AG04450 (cell line): ENCODE data around the gene GNL1. TPM values are rescaled to one million over a fixed set of nuclear protein-coding genes. Genes with fewer than 3 reads are reported as not detected.

Experiments used
- CTCF ChIA-PET: fragments of 300-600, 350-600 bp; formaldehyde crosslinking; extraction: SDS; loops from one replicate; lab custom pipeline; 2022; ENCODE audit warnings: antibody characterized with exemption, inconsistent platforms; lab: Charles Lee
- POLR2A ChIA-PET: fragments of 350-600 bp; formaldehyde crosslinking; extraction: SDS; loops from one replicate; lab custom pipeline; 2021; ENCODE audit warnings: antibody characterized with exemption, inconsistent platforms; lab: Yijun Ruan, JAX
- DNase-seq: peaks from one replicate; pipeline ENCODE4 v3.0.0-alpha.2; 2011; ENCODE audit warnings: low read depth, low spot score
- H3K27ac ChIP-seq: one replicate; pipeline ENCODE4 v1.5.1; 2012; ENCODE audit warnings: low read depth, low read length, control low read depth
- H3K27me3 ChIP-seq: one replicate; pipeline ENCODE4 v1.6.0; 2012; ENCODE audit warnings: low read length; ENCODE audit not compliant: control insufficient read depth, insufficient read depth
- H3K4me3 ChIP-seq: 2 replicates; pipeline ENCODE4 v1.5.1; 2011; ENCODE audit warnings: mild to moderate bottlenecking, low read depth, low read length, control low read depth
- H3K9me3 ChIP-seq: 2 replicates; pipeline ENCODE4 v1.5.1; 2012; ENCODE audit warnings: low read length; ENCODE audit not compliant: control insufficient read depth, insufficient read depth
- polyA plus RNA-seq: library from polyadenylated mRNA; depleted of rRNA; stranded (reverse); fragments of >200 nt; gene quantifications from 2 replicates; pipeline ENCODE4 v1.2.3, GENCODE V29; 2011
- TF ChIP-seq, protein P1 (sequence below): IDR thresholded peaks from 2 replicates; pipeline ENCODE4 v1.5.1; 2011; ENCODE audit warnings: low read depth, low read length, control low read depth, inconsistent platforms

GNL1 gene
- polyA plus RNA-seq, 1 experiment = 41.7 TPM

GRCh38 chr6:30570740-30571074, 14.4 kb upstream of the GNL1 start:
- POLR2A ChIA-PET = interaction anchor here (0.9 to 1.8 kb wide), 8 partner anchors 14 to 120 kb away, joined by 3 to 14 read pairs (median 5); partner anchors contain the start of genes GNL1, MRPS18B, NRM and PRR3
- DNase-seq = no peak
- Histone ChIP-seq H3K27ac (peak overlapping the region; percentile 69), H3K27me3 (no peaks in the 10 kb centered on the region), H3K9me3 (no peaks in the 10 kb centered on the region), H3K4me3 (peak overlapping the region; percentile 73)
- TF ChIP-seq, protein P1, sequence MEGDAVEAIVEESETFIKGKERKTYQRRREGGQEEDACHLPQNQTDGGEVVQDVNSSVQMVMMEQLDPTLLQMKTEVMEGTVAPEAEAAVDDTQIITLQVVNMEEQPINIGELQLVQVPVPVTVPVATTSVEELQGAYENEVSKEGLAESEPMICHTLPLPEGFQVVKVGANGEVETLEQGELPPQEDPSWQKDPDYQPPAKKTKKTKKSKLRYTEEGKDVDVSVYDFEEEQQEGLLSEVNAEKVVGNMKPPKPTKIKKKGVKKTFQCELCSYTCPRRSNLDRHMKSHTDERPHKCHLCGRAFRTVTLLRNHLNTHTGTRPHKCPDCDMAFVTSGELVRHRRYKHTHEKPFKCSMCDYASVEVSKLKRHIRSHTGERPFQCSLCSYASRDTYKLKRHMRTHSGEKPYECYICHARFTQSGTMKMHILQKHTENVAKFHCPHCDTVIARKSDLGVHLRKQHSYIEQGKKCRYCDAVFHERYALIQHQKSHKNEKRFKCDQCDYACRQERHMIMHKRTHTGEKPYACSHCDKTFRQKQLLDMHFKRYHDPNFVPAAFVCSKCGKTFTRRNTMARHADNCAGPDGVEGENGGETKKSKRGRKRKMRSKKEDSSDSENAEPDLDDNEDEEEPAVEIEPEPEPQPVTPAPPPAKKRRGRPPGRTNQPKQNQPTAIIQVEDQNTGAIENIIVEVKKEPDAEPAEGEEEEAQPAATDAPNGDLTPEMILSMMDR = no peak
- CTCF ChIA-PET = interaction anchor here (1.0 to 2.1 kb wide), 6 partner anchors 26 to 88 kb away, joined by 3 to 8 read pairs (median 6); no protein-coding TSS in a partner anchor

- TF ChIP-seq, protein P1 = no peak
- Histone ChIP-seq H3K9me3 (no peaks in the 10 kb centered on the region), H3K4me3 (peak overlapping the region; percentile 73), H3K27ac (no peak overlapping the region), H3K27me3 (no peaks in the 10 kb centered on the region)
- DNase-seq = no peak
- POLR2A ChIA-PET = interaction anchor here (1.0 to 1.8 kb wide), 3 partner anchors 13 to 42 kb away, joined by 3 to 14 read pairs (median 6); partner anchors contain the start of genes GNL1 and PRR3
- CTCF ChIA-PET = interaction anchor here (1.7 to 2.1 kb wide), 4 partner anchors 25 to 87 kb away, joined by 5 to 8 read pairs (median 6); no protein-coding TSS in a partner anchor
Measured at GRCh38 chr6:30570263-30570662, 14.0 kb upstream of the GNL1 start.

GRCh38 chr6:30568245-30568644, 12.0 kb upstream of the GNL1 start:
- H3K4me3 ChIP-seq = no peak overlapping the region
- CTCF ChIA-PET = no interaction called here
- no peaks in the 10 kb centered on the region for H3K9me3 ChIP-seq
- H3K27me3 ChIP-seq = no peaks in the 10 kb centered on the region
- TF ChIP-seq, protein P1 = no peak
- no peak for DNase-seq
- no peak overlapping the region for H3K27ac ChIP-seq
- POLR2A ChIA-PET = interaction anchor here (0.7 kb wide), 1 partner anchor 243 kb away, joined by 4 read pairs; no protein-coding TSS in a partner anchor

DNA sequence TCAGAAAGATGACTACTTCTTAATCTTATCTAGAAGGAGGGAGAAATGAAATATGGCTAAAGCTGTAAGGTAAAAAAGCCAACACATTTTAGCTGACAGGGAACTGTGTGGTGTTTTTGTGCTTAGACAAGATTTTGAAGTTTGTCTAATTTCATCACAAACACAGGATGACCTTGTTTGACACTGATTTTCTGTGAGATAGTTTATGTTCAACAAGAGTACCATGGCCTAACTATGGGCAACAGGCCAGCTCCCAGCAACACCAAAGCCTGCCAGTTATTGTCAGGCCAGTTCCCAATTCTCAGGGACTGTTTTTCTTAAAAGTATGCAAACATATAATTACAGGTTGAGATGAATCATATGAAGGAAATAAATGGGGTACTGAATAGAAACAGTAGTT, 9.5 kb upstream of the GNL1 start:
- H3K27ac ChIP-seq = no peak overlapping the region
- ChIA-PET CTCF (interaction anchor here (0.6 to 2.0 kb wide), 3 partner anchors 18 to 82 kb away, joined by 3 to 9 read pairs (median 3); no protein-coding TSS in a partner anchor), POLR2A (interaction anchor here (1.1 to 1.9 kb wide), 2 partner anchors 8 to 9 kb away, joined by 4 read pairs; partner anchors contain the start of gene GNL1)
- H3K9me3 ChIP-seq = no peaks in the 10 kb centered on the region
- no peaks in the 10 kb centered on the region for H3K27me3 ChIP-seq
- no peak for DNase-seq
- H3K4me3 ChIP-seq = no peak overlapping the region
- TF ChIP-seq, protein P1 = no peak

DNA sequence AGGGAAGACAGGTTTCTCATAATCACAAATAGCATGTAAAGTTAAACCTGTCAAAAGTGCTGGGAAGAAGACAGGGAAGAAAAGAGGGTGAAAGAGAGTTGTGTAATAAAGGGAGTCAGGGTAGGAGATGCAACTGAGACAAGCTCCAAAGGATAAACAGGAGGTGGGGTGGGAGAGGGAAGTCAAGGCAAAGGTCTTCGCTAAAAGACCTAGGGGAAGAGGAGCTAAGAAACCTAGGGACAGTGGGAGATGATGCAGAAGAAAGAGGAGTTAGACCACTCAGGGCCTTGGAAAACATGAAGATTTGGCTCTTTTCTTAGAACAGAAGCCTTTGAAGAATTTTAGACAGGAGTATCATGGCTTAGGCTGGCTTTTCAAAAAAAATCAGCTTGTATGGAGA, 7.8 kb upstream of the GNL1 start:
- Histone ChIP-seq H3K27me3 (no peaks in the 10 kb centered on the region), H3K4me3 (no peak overlapping the region), H3K27ac (no peak overlapping the region), H3K9me3 (no peaks in the 10 kb centered on the region)
- ChIA-PET POLR2A (no interaction called here), CTCF (interaction anchor here (1.4 to 1.8 kb wide), 3 partner anchors 19 to 111 kb away, joined by 3 to 16 read pairs (median 6); no protein-coding TSS in a partner anchor)
- DNase-seq = no peak
- TF ChIP-seq, protein P1 = no peak
